HG03066 (cell line): ENCODE data around the gene CCDC134.
"Not testable (repeated sequence)": the region's sequence is repeated elsewhere in the genome, so short reads cannot be mapped to it uniquely, and the experiment has no call there.

Source experiments
- ATAC-seq: cut with Tn5 transposase; IDR thresholded peaks from one replicate; pipeline ENCODE4 v1.9.1; 2021; ENCODE audit warnings: low read depth; ENCODE audit not compliant: unreplicated experiment

CCDC134 gene

GRCh38 chr22:41841085-41841712, 40.7 kb downstream of the CCDC134 start:
- no peak for ATAC-seq

GRCh38 chr22:41842996-41843970, 42.8 kb downstream of the CCDC134 start:
- ATAC-seq = no peak

DNA sequence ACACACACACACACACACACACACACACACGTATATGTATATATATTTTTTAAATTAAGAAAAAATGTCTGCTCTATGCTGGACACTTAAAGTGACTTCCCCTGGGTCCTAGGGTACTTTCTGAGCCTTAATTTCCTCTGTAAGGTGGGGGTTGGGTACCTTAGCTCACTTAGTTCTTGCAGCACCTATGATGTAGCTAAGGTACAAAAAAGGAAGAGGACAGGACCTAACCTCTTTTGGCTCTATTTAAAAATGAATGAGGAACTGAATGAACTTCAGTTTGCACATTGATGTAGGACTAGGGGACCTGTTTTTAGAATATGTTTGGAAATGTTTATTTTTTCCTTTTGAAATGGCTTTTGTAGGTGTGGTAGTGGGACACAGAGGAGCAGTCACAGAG, 43.6 kb downstream of the CCDC134 start:
- ATAC-seq = no peak

DNA sequence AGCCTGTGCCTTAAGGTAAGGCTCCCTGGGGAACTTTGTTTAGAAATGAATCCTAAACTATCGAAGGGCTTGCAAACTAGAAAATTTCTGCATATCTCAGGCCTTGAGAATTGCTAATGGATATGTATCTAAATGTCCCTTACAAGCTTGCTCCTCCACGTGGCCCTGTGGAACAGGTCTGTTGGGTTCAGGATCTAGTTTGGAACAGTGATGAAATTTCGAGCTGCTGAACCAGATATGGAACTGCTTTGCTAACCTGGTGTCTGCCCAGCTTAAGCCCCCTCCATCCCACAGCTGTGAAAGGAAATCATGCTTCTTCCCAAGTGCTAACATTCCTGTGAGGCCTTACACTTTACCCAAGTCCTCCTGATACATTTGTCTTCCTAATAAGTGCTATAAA, 44.0 kb downstream of the CCDC134 start:
- ATAC-seq = no peak

GRCh38 chr22:41845380-41846267, 45.1 kb downstream of the CCDC134 start:
- ATAC-seq = no peak

GRCh38 chr22:41846268-41846987, 45.9 kb downstream of the CCDC134 start:
- ATAC-seq = no peak

GRCh38 chr22:41847300-41847699, 46.8 kb downstream of the CCDC134 start:
- no peak for ATAC-seq

DNA sequence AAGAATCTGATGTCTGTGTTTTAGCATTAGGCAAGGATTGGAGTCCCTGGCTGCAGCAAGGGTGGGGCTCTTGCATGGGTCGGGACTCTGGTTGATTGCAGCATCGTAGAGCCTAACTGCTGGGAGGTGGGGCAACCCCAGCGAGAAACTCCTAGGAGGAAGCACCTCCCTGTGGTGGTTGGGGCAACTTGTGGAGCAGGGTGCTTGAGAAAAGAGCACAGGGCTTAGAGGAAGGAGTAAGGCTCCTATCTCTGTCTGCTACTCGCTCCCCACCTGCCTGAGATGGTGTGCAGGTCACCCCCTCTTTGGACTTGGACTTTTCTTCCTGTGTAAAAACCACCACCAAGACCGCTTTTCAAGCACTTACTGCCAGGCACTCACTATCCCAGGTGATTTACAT, 48.0 kb downstream of the CCDC134 start:
- ATAC-seq = no peak

DNA sequence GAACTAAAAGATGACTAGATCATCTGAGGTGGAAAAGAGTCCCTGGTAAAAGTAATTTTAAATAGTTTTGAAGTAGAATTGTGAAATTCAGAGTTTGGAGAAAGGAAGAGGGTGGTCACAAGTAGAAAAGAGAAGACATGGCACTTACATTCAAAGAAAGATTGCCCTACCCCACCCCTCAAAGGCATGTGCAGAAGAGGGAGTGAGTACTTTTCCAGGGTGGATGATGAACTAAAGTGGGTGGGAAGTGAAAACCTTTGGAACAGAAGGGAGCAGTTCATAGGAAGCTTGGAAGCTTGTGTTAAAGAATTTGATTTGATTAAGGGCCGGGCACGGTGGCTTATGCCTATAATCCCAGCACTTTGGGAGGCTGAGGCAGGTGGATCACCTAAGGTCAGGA, 56.0 kb downstream of the CCDC134 start:
- no peak for ATAC-seq

DNA sequence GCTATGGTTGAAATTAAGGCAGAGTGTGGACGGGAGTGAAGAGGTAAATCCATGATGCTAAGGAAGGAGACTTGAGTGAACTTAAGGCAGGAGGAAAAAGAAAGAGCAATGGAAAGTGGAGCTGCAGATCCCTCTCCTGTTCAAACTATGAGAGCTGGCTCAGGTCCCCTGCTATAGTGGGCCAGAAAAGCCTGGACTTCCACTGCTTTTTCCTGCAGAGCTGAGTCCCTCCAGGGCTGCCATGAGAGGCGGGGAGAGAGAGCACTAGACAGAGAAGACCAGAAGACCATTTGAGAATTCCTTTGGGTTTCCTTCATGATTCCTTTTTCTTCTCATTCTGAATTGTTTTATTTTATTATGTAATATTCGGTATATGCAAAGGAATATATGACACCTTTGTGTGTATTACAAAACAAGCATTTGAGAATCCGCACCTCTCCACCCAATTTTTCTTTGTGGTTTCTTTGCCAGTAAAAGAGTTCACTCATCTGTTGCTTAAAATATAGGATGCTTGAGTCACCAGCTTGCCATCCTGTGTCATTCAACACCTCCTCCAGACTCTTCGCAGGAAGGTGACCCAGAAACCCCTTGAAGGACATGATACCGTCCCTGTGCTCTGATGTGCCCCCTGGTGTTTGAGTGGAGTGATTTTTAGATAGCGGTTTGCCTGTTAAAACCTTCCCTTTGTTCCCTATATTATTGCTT, 56.8 kb downstream of the CCDC134 start:
- no peak for ATAC-seq

DNA sequence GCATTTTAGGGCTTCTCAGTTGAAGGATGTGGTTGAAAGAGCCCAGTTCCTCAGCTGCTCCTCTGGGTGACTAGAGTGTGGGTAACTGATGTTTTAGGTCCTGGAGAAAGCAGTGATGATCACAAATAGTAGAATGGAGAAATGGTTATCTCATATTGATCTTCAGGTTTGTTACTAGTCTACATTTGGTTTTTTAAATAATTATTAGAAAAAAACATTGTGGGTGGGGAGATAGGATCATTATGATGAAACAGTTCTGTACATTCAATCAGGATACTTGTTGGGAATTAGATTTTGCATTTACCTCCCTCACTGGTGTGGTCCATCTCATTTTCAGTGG, 57.4 kb downstream of the CCDC134 start:
- ATAC-seq = no peak

- ATAC-seq = peak; percentile 54
Measured at GRCh38 chr22:41862160-41862529, 61.7 kb downstream of the CCDC134 start.

DNA sequence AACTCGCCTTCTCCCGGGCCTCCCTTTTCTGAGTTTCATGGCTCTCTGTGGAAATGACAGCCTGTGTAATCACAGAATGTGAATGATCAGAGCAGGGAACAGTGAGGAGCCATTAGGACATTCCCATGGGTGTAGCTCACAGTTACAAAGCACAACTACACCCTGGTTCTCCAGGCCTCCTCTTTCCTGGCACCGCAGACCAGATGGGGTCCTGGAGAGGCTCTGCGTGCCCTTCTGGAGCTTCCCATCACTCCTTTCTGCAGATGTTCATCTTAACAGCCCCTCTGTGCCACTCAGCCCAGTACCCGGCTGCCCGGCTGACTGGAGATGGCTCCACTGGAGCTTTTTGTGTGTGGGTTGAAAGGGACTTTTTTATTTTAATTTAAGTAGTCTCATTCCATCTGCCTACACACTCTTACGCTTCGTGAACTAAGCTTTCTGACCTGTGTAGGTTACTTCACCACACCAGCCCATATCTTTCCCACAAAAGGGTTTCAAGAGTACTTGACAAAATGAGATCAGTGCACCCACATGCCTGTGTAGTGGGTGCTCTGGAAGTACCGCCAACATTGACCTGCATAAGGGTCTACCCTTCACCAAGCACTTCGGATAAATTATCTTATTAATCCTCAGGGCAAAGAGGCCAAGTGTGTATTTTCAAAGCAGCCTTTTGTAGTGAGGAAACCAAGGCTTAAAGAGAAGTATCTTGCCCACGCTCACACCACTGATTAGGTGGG, 62.2 kb downstream of the CCDC134 start:
- peak; percentile 59 for ATAC-seq

DNA sequence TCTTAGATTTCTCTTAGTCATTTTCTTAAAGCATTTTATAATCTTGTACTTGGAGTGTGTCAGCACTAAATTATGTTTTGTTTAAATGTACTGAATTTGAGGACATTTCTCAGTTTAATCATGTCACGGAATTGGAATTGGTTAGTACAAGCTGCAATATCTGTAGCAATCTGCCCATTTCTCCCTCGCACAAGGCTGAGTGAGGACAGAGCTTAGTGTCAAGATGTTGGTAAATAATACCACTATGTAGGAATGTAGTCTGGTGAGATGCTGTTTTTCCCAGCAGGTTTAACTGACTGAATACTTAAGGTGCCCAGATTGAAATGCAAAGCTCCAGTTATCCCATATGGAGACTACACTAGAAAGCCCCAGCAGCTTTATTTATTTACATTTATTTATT, 63.0 kb downstream of the CCDC134 start:
- ATAC-seq = no peak

DNA sequence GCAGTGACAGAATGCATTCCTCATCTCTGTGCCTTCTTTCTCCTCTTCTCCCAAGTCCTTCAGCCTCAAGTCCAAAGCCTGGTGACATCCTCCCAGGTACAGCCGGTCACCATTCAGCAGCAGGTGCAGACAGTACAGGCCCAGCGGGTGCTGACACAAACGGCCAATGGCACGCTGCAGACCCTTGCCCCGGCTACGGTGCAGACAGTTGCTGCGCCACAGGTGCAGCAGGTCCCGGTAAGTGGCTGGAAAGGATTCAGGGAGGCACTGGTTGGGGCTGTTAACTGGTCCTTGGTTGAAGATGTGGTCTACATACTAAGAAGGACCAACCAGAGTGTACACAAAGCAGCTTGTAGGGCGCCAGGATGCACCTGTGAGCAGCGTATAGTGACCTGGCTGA, 68.1 kb downstream of the CCDC134 start:
- no peak for ATAC-seq

- ATAC-seq = not testable (repeated sequence)
Measured at GRCh38 chr22:41870081-41870480, 69.6 kb downstream of the CCDC134 start.

GRCh38 chr22:41870786-41871185, 70.3 kb downstream of the CCDC134 start:
- no peak for ATAC-seq

DNA sequence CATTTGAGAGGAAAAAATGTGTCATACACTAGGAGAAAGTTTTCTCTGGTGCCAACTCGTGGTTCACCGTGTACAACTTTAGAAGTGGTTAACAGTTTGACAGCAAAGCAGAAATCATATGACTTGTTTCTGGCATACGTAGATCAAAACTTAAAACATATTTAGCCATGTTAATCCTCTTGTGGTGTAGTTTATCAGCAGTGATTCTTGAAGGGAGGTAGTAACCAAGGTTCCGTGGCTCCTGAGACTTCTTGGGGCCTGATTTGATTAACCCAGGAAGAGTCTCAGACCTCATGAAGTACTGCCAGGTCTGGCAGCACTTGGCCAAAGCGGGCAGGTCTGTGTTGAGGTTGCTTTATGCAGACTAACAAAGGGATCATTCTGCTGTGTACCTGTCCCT, 72.9 kb downstream of the CCDC134 start:
- no peak for ATAC-seq

DNA sequence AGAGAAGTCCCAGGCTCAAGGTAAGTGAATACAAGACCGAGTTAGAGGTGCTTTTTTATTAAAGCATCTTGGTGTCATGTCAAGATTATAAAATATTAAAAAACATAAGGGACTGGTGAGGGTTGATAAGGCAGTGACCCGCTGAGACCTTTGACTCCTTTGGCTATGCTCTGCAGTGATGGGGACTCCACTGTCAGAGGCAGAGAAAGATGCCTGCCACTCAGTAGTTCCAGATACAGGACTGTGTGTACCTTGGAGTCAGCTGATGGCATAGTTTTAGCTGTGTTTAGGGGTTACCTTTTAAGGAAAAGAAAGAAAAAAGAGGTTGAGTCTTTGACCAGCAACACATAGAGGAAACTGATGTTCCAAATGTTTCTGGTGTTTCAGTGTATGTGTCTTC, 73.6 kb downstream of the CCDC134 start:
- ATAC-seq = no peak
